C1 segment of cervical spinal cord (tissue), 14 donors: Measurements from ENCODE around the gene USP47.

Source experiments
- DNase-seq, 14 donors: peaks; one replicate each; lab custom pipeline; 2025; lab: John Stamatoyannopoulos, UW

The USP47 gene

DNA sequence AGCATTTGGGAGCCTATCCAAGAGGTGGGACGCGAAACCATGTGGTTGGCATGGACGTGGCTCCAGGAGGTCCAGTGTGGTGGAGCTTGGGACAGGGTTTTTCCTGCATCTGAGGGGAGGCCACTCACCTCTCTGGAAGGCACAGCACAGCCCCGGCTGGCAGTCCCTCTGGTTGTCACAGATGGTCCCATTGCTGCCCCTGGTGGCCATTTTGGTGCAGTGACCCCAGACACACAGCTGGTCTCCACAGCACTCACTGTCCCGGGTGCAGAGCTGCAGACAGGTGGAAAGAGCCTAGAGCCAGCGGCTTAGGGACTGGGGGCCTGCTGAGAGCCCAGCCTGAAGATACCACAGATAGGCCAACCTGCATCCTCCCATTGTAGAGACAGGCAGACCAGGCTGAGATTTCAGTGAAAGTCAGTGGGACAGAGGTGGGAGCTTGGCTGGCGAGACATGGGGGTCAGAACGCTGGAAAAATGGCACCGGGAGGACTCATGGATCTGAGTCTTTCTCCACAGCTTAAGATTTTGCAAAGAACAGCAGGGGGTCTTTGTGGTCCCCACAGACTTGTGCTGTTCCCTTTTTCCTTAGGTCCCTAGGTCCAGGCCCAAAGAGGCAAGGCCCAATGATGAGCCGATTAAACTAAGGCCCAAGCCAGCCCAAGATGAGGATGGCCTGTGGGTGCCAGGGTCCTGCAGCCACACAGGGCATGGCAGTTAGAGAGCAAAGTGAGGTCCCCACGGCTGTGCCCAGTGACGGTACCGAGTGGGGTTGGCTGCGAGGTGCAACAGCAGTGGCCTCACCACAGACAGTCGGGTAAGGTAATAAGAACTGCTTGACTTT, 125.3 kb downstream of the USP47 start:
- peak in 8 of 14 donors; percentile 31 to 64 (median 48) for DNase-seq

DNA sequence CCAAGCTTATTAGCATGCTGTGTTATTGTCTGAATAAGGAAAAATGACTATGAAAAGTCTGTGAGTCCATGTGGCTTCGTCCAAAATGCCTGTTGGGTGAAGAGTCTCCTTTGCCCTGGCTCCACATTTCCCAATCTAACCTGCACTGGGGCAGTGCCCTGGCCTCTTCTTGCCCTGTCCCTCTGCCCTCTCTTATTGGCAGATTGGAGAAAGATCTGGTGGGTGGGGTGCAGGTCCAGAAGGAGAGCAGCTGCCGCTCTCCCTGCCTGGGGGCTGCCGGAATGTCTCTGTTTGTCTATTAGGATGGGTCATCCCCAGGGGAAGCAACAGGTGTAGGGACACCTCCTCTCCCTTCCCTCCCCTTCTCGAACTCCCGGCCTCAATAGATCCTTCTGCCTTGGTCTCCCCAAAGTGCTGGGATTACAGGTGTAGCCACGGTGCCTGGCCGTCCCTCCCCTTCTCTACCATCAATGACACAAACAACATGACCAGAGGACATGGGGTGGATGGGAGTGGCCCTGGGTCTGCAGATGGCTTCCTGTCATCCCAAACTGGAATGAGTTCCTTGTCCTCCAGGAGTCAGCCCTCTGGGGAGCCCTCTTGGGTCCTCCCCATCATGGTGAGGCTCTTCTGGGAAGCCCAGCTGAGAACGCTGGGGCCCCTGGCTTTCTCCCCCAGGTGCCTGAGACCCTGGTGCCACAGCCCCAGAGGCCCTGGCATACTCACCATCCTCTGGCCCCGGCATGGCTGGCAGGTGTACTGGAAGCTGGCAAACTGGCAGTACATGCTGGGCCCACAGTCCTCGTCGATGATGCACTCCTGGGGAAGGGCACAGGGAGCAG, 126.1 kb downstream of the USP47 start:
- no peak for DNase-seq

DNA sequence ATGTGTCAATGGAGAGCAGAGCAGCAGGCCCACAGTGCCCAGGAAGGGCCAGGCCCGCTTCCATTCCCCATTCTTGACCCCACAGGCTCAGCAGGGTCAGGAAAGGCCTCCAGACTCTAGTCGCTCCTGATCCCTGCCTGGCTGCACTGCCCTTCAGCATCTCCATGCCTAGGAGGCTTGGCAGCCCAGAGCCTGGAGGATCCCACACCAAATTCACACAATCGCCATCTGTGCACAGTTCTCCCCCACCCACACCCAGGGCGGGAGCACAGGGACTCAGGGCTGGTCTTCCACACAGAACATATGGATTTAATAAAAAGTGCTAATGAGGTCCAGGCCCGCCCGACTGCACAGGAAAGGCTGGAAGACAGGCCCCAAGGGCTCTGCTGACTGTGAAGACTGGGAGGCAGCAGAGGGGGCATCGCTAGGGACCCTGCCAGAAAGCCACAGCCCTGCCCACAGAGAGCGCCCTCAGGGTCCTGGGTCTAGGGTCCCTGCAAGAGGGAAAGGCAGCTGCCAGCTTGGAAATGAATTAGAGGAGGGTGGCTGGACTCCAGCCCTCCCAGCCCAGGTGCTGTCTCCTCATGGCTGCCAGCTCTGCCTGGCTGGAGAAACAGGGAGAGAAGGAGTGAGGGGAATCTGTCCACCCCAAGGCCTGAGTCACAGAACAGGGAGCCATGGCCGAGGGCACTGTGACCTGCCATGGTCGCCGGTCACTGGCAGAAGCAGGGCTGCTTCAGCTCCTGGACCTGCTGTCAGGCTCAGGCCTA, 126.9 kb downstream of the USP47 start:
- peak in 1 of 14 donors; percentile 90 for DNase-seq

DNA sequence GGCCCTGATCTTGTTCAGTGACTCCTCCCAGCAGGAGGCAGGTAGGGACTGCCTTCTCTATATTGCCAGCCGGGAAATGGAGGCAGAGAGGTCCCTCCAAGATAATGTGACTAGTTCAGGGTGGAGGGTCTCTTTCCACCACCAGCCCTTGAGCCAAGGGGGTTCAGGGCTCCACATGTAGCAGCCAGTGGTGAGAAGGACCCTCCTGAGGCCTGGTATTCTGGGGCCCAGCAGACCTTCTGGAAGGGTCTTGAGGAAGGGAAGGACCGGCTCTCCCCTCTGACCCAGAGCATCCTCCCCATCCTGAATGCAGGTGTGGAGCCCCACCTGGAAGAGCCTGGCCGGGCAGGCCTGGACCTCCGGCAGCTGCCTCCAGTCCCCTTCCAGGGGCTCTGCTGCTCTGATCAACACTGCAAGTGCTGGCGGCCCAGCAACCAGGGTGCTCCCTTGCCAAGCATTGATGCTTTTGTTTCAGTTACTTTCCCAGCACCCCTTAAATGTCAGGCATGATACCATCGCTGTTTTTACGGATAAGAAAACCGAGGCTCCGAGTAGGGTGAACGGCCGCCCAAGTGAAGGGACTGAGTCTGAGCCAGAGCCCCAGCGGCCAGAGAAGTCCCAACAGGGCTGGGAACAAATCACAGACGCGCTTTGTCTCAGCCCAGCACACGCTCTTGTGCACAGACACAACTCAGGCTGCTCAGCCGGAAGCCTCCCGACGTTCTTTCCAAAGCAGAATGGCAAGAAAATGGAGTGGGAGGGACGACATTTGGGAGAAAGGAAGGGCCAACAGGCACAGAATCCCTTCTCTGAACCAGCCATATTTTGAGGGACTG, 127.8 kb downstream of the USP47 start:
- DNase-seq: peak in 7 of 14 donors; percentile 30 to 63 (median 42)

DNA sequence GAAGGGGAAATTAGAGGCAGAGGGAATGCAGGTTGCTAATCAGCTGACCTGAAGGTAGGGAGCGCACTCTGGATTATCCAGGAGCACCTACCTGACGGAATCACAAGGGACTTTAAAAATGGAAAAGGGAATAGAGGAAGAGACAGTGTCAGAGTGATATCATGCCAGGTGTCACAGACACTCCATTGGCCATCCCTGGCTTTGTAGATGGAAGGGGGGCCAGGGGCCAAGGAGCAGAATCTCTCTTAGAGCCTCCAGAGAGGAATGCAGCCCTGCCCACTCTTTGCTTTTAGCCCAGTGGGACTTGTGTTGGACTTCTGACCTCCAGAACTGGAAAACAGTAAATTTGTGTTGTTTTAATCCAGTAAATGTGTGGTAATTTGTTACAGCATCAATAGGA, 128.8 kb downstream of the USP47 start:
- DNase-seq: no peak

DNA sequence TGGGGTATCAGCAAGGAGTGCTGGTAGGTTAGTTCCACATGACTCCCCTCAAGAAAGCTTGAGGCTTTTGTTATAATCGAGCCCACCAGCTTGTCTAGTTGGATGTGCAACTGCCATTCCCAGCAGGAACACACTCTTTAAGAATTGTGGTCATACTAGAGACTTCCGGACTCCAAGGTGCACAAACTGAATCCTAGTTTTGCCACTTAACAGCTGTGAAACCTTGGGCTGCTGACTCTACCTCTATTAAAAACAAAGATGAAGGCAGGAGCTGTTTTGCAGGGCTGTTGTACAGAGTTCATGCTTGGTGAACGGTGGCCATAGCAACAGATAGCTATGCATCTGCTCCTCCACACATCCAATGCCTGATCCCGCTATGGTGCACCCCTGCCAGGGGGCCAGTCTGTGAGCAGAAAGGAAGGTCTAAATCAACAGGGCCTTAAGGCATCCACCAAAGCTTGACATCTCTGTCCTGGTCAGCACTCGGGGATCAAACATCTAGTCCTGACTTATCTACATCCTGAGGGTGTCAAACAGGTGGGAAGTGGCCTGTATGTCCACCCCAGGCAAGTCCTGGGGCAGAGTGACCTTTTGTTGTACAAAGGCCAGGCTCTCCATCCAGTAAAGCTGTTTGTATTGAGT, 130.3 kb downstream of the USP47 start:
- no peak for DNase-seq

DNA sequence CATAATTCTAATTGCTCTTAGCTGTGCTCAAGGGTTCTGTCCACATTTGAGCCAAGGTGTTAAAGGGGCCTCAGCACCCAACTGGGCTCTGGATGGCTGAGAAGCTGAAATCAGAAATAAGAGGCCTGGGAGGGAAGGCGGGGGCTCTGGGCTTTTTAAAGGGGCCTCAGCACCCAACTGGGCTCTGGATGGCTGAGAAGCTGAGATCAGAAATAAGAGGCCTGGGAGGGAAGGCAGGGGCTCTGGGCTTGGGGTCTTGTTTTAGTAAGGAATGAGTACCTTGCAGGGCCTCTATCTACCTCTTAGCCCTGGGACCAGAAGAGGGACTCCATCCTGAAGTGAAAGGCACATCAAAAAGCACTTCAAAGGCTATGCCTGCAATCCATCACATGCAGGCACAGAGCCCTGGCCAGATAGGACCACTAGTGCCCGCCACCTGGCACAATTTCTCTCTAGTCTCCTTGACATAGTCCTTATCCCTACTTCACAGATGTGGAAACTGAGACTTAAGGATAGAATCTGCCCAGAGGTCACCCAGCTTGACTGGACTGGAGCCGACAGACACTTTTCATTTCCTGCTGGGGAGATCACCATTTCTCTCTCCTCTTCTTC, 131.1 kb downstream of the USP47 start:
- no peak for DNase-seq

DNA sequence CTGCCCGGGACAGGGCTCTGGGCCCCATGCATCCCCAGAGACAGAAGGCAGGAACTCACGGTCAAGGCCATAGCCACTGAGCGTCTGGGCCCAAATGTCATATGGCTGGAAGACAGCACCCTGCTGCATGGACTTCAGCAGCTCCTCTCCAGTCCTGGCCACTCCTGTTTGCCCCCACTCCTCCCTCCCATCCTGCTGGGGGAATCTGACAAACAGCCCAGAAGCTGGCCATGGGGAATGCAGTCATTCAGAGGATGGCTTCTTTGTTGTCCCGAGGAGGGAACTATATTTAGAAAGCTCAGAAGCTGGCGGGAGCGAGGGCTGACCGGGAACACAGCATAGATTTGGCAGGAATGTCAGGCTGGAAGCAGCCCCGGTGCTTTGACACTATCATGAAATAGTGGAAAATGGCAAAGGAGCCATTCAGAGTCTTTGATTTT, 131.6 kb downstream of the USP47 start:
- DNase-seq: peak in 12 of 14 donors; percentile 32 to 99 (median 72)

DNA sequence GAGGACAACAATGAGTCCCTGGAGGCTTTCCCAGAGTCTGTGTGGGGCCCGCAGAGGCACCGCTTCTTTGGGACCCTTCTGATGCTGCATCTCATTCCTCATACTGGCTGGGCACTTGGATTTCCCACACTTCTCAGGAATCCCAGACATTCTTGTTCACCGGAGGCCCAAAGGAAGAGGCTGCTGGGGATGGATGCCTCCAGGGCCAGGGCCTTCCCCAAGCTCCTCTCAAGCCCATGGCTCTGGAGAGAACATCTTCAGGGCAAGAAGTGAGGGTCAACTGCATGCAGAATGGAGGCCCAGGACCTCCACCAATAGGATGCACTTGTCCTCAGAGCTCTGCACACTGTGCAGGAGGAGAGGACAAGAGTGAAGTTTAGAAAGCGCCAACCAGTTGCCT, 132.1 kb downstream of the USP47 start:
- peak in 1 of 14 donors; percentile 56 for DNase-seq

DNA sequence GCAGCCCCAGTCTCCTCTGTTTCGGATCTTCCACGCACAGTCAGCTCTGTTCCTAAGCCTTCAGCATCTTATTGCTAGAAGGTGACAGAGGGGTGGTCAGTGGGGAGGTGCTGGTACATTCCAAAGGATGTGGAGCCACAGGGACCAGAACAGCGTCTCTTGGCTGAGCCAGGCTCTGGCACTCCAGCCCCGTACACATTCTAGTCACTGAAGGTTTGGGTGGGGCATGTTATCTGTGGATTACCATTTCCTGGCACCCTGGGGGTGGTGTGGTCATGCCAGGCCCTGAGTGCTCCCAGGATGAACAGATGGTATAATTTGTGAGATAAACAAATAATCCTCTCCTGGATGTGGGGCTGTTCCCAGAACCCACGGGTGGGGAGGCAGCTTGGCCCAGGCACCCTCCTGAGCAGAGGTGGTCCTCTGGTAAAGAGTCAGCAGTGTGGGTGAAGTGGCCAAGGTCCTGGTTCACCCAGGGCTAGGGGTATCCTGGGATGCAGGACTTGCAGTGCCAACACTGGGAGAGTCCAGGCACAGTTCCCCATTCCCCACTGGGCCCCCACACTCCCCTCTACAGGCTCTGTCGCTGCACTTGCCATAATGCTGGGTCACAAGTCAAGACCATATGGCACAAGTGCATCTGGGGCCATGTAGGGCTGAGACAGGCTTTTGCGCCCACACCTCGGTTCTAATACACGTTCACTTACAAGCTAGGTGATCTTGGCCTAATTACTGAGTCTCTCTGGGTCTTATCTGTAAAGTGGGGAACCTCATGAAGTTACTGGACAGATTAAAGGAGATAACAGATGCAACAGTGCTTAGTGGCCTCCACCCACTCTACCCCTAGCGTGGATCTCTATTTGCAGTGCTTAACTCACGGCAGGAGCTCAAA, 133.7 kb downstream of the USP47 start:
- DNase-seq: peak in 1 of 14 donors; percentile 88

DNA sequence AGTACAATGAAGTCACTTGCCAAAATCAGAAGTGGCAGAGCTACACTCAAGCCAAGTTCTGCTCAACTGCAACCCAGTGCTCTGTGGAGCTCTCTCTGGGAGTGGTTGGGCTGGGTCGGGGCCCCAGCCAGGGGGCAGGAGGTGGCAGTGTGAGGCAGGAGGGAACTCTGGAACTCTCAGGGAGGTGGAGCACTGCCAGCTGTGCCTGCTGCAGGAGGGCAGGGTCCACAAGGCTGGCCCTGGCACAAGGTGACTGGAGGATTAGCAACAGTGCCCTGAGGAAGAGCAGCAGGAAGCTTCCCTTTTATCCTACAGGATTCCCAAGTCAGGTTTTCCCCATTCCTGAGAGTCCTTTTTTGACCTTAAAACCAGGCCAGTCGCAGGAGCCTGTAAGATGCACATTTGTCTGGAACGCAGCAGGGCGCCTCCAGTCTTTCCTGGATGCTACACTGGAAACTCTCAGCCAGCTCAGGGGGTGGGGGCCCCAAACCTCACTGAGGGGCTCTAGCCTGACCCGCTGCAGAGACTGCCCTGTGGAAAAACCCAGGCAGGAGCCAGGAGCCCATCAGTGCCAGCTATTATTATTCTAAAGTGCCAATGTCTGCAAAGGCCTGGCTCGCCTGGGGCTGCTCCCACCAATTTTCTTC, 134.8 kb downstream of the USP47 start:
- DNase-seq: peak in 2 of 14 donors; percentile 43 to 50

DNA sequence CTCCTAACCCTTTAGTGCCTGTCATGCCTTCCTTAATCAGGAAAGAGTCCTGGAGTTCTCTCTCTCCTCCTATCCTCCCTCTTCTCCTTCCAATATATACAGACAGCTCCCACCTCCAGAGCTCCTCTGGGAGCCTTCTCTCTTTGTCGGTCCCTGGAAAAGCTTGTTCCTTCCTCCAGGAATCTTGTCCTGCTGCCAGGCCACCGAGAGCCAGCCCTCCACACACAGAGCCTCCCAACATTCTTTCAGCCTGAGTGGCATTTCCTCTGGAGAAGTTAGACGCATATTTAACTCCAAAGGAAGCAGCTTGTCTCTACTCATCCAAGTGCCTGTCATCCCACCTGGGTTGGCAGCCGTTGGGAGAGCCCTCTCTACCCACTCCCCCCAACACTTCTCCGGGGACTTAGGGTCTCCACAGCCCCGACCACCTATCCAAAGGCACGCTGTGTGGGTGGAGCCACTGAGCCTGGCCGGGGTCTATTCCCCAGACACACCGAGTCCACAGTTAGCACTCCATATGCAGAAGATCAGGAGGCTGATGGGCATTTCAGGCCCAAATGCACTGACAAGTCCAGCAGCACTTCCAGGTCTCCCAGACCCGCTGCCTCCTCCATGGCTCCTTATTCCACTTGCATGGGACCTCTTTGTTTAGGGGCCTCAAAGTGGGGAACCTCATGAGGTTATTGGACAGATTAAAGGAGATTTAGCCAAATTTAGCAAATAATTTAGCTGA, 135.6 kb downstream of the USP47 start:
- DNase-seq: peak in 3 of 14 donors; percentile 37 to 52 (median 47)

DNA sequence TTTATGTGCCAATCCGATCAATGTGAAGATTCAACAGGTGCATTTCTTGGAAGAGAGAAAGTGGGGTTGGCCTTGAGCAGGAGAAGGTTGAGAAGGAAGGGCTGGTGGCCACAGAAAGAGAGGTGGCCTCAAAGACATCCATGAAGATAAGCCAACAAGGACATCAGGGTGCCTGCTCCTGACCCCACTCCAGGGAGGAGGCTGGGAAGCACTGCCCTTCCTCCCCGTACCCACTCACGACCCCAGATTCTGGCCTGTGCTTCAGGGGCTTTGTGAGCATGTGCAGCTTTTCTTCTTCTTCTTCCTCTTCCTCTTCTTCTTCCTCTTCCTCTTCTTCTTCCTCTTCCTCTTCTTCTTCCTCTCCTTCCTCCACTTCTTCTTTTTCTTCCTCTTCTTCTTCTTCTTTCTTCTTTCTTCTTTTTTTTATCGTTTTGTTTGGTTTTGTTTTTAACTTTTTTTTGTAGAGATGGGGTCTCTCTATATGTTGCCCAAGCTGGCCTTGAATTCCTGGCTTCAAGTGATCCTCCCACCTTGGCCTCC, 136.4 kb downstream of the USP47 start:
- no peak for DNase-seq

DNA sequence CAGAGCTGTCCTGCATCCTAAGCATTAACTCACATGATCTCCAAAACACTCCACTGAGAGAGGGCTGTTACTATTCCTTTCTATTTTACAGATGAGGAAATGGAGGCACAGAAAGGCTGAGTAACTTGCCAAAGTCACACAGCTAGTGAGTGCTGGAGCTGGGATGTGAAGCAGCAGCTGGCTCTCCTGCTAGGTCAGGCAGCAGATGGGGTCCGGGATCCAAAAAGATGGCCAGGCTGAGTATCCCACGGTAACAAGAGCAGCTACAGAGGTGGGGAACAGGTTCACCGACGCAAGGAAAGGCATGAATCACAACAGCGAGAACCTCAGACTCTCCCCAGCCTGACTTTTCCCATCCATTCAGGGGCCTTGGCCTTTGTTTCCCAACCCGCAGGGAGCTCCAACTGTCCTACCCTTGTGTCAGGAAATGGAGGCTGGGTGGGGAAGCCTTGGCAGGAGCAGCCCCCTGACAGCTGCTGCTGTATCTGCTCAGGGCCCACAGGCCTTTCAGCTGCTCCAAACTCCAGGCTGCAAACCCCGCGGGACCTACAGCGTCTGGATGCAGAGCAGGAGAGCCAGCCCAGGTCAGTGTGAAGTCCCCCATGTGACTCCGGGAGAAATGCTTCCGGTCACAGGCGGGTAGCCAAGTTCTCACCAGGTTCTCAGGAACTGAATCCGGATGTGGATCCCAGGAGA, 137.2 kb downstream of the USP47 start:
- peak in 2 of 14 donors; percentile 30 to 80 for DNase-seq

DNA sequence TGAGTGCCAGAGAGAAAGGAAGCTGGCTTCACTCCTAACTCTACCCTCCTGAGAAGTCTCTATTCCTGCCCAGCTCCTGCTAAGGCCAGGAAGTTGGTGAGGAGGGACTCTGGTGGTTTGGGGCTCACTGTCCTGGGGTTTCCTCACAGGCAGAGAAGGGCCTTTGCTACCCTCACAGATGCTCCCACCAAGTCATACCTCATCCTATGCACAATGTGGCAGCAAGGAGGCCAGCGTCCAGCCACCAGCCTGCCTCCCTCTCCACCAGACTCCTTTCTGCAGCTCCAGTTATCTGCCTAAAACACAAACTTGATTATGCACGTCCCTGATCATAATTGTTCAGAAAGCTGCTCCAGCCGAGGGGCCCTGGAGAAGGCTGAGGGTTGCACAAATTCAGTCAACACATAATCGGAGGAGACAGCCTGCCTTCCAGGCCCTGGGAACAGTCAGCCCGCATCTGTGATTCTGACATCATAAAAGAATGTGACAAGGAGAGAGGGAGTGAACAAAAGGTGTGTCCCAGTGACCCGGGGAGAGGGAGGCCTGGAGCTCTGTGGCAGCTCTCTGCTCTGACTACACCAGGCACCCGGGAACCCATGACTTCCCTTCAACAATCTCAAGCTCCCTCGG, 137.8 kb downstream of the USP47 start:
- DNase-seq: no peak

DNA sequence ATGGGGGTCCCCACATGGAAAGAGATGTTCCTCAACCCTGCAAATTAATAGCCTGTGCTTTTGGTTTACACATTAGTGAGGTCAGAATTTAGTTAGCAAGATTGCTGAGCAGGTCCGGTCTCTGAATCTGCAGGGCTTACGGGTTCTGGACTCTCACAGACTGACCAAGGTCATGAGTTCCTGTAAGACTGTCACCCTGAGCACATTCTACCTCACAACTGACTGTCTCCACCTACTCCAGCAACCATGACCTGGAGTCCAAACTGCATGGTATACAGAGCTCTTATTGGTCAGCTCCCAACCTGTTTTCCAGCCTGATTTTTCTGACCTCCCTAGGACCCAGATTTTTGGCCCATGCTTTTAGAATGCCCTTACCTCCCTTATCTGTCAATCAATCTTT, 138.4 kb downstream of the USP47 start:
- no peak for DNase-seq
